Stomach smooth muscle (tissue), 2 donors: ENCODE results near the gene ACSL3.
A peak's percentile ranks its signal among the peaks of the same experiment; 100 is the strongest.

Experiments
- H3K27ac ChIP-seq: one replicate; pipeline ENCODE4 v1.7.0; 2013; ENCODE audit warnings: mild to moderate bottlenecking, low read length, inconsistent platforms
- H3K27me3 ChIP-seq, 2 donors: one replicate each; pipeline ENCODE4 v1.7.0; 2013; ENCODE audit warnings: low read length in 2 of 2; ENCODE audit not compliant: insufficient read depth in 2 of 2, control insufficient read depth in 1 of 2
- H3K36me3 ChIP-seq, 2 donors: one replicate each; pipeline ENCODE4 v1.7.0; 2013; ENCODE audit warnings: low read length in 2 of 2; ENCODE audit not compliant: control insufficient read depth in 2 of 2, insufficient read depth in 2 of 2
- H3K4me1 ChIP-seq: one replicate; pipeline ENCODE4 v1.7.0; 2013; ENCODE audit warnings: low read length; ENCODE audit not compliant: control insufficient read depth, insufficient read depth
- H3K4me3 ChIP-seq, 2 donors: one replicate each; pipeline ENCODE4 v1.7.0; 2013; ENCODE audit warnings: low read length in 2 of 2
- H3K9ac ChIP-seq, 2 donors: one replicate each; pipeline ENCODE4 v1.7.0; 2013; ENCODE audit warnings: low read length in 2 of 2, mild to moderate bottlenecking in 1 of 2
- H3K9me3 ChIP-seq, 2 donors: one replicate each; pipeline ENCODE4 v1.7.0; 2013; ENCODE audit warnings: low read length in 2 of 2; ENCODE audit not compliant: control insufficient read depth in 2 of 2
- donor health status: healthy.
- donor health status: Pancreatic carcinoma.

Gene ACSL3

GRCh38 chr2:222851956-222852617 is 8.7 kb upstream of the ACSL3 start:
- H3K27ac ChIP-seq: no peak overlapping the region
- H3K27me3 ChIP-seq: no peaks in the 10 kb centered on the region
- H3K9ac ChIP-seq: no peak overlapping the region
- H3K4me1 ChIP-seq: no peaks in the 10 kb centered on the region
- no peak overlapping the region for H3K4me3 ChIP-seq
- no peaks in the 10 kb centered on the region for H3K9me3 ChIP-seq
- no peaks in the 10 kb centered on the region for H3K36me3 ChIP-seq

GRCh38 chr2:222854773-222855700 is 5.8 kb upstream of the ACSL3 start:
- H3K9me3 ChIP-seq: no peaks in the 10 kb centered on the region
- no peak overlapping the region for H3K27ac ChIP-seq
- no peaks in the 10 kb centered on the region for H3K36me3 ChIP-seq
- no peak overlapping the region for H3K9ac ChIP-seq
- no peak overlapping the region for H3K4me3 ChIP-seq
- H3K4me1 ChIP-seq: peaks cover 5% of the 10 kb centered on the region
- no peaks in the 10 kb centered on the region for H3K27me3 ChIP-seq

GRCh38 chr2:222859786-222860612 is 837 bp upstream of the ACSL3 start:
- H3K9ac ChIP-seq: peak overlapping the region in 1 of 2 donors; percentile 36
- no peaks in the 10 kb centered on the region for H3K36me3 ChIP-seq
- peak overlapping the region; percentile 37 to 81 for H3K4me3 ChIP-seq
- no peaks in the 10 kb centered on the region for H3K27me3 ChIP-seq
- no peaks in the 10 kb centered on the region for H3K9me3 ChIP-seq
- H3K4me1 ChIP-seq: peaks cover 26% of the 10 kb centered on the region
- H3K27ac ChIP-seq: peak overlapping the region; percentile 63

- Histone ChIP-seq H3K4me3 (peak overlapping the region; percentile 81 to 93), H3K9me3 (no peaks in the 10 kb centered on the region), H3K9ac (peak overlapping the region; percentile 75 to 86), H3K36me3 (no peaks in the 10 kb centered on the region), H3K27ac (peak overlapping the region; percentile 87), H3K27me3 (no peaks in the 10 kb centered on the region), H3K4me1 (peaks cover 26% of the 10 kb centered on the region)
These were observed 722 bp downstream of the ACSL3 start for GRCh38 chr2:222861411-222862105.

- no peaks in the 10 kb centered on the region for H3K9me3 ChIP-seq
- H3K27ac ChIP-seq: peak overlapping the region; percentile 87
- peak overlapping the region; percentile 75 to 86 for H3K9ac ChIP-seq
These were observed 1.5 kb downstream of the ACSL3 start for GRCh38 chr2:222862106-222862908.

GRCh38 chr2:222862909-222863544 is 2.2 kb downstream of the ACSL3 start:
- Histone ChIP-seq H3K4me1 (peaks cover 26% of the 10 kb centered on the region), H3K9ac (no peak overlapping the region)

More at GRCh38 chr2:222862106-222862908, 1.5 kb downstream of the ACSL3 start:
- peak overlapping the region; percentile 81 to 93 for H3K4me3 ChIP-seq
- H3K4me1 ChIP-seq: peaks cover 26% of the 10 kb centered on the region
- H3K27me3 ChIP-seq: no peaks in the 10 kb centered on the region
- H3K36me3 ChIP-seq: no peaks in the 10 kb centered on the region

GRCh38 chr2:222864296-222864695 is 3.5 kb downstream of the ACSL3 start:
- H3K27ac ChIP-seq: no peak overlapping the region
- H3K4me1 ChIP-seq: peaks cover 26% of the 10 kb centered on the region
- H3K4me3 ChIP-seq: no peak overlapping the region
- H3K9ac ChIP-seq: no peak overlapping the region
- no peaks in the 10 kb centered on the region for H3K27me3 ChIP-seq
- H3K36me3 ChIP-seq: no peaks in the 10 kb centered on the region
- no peaks in the 10 kb centered on the region for H3K9me3 ChIP-seq

More at GRCh38 chr2:222862909-222863544, 2.2 kb downstream of the ACSL3 start:
- Histone ChIP-seq H3K36me3 (no peaks in the 10 kb centered on the region), H3K27ac (no peak overlapping the region), H3K4me3 (peak overlapping the region in 1 of 2 donors; percentile 81), H3K9me3 (no peaks in the 10 kb centered on the region), H3K27me3 (no peaks in the 10 kb centered on the region)

- Histone ChIP-seq H3K9me3 (no peaks in the 10 kb centered on the region), H3K27ac (no peak overlapping the region), H3K9ac (no peak overlapping the region), H3K36me3 (no peaks in the 10 kb centered on the region), H3K4me3 (no peak overlapping the region), H3K4me1 (peaks cover 22% of the 10 kb centered on the region), H3K27me3 (no peaks in the 10 kb centered on the region)
These were observed 4.5 kb downstream of the ACSL3 start for GRCh38 chr2:222865301-222865700.

GRCh38 chr2:222866358-222866960 is 5.6 kb downstream of the ACSL3 start:
- no peaks in the 10 kb centered on the region for H3K9me3 ChIP-seq
- no peak overlapping the region for H3K9ac ChIP-seq
- H3K4me3 ChIP-seq: no peak overlapping the region
- no peaks in the 10 kb centered on the region for H3K36me3 ChIP-seq
- no peak overlapping the region for H3K27ac ChIP-seq
- no peaks in the 10 kb centered on the region for H3K27me3 ChIP-seq
- H3K4me1 ChIP-seq: peaks cover 20% of the 10 kb centered on the region
